HG02852 (cell line): ENCODE results near the gene SLC9A7.
"Not testable (repeated sequence)": the region's sequence is repeated elsewhere in the genome, so short reads cannot be mapped to it uniquely, and the experiment has no call there.

Experiments used
- ATAC-seq: cut with Tn5 transposase; IDR thresholded peaks from one replicate; pipeline ENCODE4 v1.9.1; 2021; ENCODE audit warnings: mild to moderate bottlenecking, moderate library complexity; ENCODE audit not compliant: unreplicated experiment

SLC9A7 gene

DNA sequence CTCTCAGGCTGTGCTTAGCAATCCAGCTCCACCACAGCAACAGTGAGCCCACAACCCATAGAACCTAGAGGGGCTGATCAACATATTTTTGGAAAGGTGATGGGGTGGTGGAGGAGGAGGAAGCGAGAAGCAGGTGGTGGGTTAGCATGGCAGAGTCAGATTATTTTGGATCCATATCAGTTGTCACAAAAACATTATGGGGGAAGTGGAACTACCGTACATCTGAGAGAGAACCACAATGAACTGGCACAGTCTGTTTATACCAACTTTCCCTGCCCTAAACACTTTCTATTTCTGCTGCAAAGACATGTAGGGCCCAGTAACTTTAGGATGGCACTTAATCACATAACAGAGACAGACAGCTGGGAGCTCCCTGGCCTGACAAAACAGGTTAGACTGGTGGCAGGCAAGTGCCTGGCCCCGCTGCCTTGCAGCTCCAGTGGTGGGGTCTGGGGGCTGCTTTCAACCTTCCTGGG is 4.3 kb downstream of the SLC9A7 start:
- ATAC-seq = no peak

GRCh38 chrX:46754036-46754435 is 4.9 kb downstream of the SLC9A7 start:
- no peak for ATAC-seq

- no peak for ATAC-seq
Observed at GRCh38 chrX:46750889-46751288, 8.0 kb downstream of the SLC9A7 start.

DNA sequence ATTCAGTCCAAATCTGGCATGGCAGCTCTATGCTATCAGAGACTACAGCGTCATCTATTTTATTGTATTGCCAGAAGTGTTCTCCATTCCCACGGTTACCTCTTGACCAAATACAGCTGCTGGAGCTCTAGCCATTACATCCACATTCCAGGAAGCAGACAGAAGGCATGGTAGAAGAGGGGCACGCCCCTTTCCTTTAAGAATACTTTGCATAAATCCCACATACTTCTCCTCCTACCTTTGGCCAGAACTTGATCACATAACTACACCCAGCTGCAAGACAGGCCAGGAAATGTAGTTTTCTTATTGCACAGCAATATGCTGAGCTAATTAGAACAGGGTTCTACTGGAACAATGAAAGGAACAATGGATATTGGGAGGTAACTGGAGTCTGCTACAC is 14.9 kb downstream of the SLC9A7 start:
- no peak for ATAC-seq

- ATAC-seq = no peak
Observed at GRCh38 chrX:46743046-46743445, 15.9 kb downstream of the SLC9A7 start.

GRCh38 chrX:46739736-46740135 is 19.2 kb downstream of the SLC9A7 start:
- no peak for ATAC-seq

DNA sequence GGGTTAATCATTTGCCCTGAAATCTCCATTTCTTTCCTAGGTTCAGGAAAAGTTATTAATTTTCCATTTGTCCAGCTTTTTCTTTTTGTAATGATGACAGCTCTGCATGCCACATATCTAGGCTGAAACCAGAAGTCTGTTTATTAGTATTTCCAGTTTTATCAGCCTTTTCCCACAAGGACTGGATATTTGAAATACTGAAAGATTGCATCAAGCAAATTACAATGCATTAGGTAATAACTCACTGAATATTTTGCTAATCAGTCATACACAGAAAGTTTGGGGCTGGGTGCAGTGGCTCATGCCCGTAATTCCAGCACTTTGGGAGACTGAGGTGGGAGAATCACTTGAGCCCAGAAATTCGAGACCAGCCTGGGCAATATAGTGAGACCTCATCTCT is 21.5 kb downstream of the SLC9A7 start:
- ATAC-seq = no peak

- ATAC-seq = no peak
Observed at GRCh38 chrX:46737041-46737440, 21.9 kb downstream of the SLC9A7 start.

DNA sequence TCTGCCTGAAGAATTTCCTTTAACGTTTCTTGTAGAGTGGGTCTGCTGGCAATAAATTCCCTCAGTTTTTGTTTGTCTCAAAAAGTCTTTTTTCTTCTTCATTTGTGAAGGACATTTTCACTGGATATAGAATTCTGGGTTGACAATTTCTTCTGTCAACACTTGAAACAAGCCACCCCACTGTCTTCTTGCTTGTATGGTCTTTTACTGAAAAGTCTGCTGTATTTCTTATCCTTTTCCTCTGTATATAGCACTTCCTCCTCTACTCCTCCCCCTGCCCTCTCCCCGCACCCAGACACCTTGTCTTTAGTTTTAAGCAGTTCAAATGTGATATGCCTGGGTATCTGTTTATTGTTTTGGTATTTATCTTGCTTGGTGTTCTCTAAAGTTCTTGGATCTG is 23.3 kb downstream of the SLC9A7 start:
- ATAC-seq = no peak

DNA sequence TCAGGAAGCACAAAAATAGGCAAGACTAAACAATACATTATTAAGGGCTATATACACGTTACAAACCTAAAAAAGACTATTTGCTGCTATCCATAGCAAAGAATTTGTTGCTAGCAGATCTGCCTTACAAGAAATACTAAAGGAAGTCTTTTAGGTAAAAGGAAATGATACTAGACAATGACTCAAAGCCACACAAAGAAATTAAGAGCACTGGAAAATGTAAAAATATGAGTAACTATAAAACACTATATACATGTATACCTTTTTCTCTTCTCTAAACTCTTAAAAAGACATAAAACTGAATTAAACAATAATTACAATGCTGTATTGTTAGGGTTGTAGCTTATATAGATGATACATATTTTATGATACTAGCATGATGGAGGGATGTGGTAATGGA is 25.7 kb downstream of the SLC9A7 start:
- no peak for ATAC-seq

DNA sequence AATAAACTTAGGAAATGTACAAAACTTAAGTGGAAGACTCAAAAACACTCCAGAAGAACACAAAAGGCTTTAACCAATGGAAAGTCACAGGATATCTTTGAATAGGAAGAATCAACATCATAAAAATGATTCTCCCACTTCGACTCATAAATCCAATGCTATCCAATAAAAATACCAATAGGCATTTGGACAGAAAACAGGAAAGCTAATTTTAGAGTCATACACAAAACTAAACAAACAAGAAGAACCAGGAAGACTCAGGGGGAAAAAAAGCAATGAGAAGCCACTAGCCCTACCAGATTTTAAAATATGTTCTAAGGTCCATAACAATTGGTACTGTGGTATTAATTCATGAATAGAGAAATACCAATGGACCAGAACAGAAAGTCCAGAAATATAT is 28.2 kb downstream of the SLC9A7 start:
- no peak for ATAC-seq

DNA sequence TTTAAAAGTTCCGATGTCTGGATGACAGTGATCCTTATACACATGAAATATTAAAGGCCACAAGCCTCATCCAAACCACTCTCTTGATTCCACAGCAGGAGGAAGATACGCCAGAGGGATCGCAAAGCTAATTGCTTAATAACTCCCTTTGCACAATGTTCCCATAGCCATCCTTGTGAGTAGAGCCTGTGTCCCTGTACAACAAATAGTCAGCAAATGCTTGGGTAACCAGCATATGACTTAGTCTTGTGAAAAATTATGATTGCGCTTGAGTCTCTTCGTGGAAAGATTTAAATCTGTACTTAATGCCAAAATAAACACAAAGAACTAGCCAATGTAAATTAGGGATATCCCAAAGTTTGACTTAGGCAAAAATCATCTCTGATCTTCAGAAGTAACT is 31.5 kb downstream of the SLC9A7 start:
- no peak for ATAC-seq

- not testable (repeated sequence) for ATAC-seq
Observed at GRCh38 chrX:46723569-46723927, 35.4 kb downstream of the SLC9A7 start.

- peak; percentile 40 for ATAC-seq
Observed at GRCh38 chrX:46722742-46723568, 36.0 kb downstream of the SLC9A7 start.

DNA sequence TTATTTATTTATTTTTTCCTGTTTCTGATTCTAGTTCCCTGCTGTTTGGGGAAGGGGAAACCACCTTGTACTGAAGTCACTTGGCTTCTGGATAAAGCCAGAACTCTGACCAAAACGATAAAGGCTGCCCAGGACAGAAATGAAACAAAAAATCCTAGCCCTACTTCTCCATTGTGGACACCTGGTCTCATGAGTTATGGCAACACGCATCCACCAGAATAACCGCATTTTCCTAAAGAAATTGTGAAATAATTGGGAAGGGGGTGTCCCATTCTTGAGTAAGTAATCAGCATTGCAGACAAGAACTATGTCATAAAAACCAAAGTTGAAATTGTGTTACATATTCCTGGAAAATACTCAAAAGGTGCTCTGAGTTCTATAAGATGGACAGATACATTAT is 42.1 kb downstream of the SLC9A7 start:
- no peak for ATAC-seq

DNA sequence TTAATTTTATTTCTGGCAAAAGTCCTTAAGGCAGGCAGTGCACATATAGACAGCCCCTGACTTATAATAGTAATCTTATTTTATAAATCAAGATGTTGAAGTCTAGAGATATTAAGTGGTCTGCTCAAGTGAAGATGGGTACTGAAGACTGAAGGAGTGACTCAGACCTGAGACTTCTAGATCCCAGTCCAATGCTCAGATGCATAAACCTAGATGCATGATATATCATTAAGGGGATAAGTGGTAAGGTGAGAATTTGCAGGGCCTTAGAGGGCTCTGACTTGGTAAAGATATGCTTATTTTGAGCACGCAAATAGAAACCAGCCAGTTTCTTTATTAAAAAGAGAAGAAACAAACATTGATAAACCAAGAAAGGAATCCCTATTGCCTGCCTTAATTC is 42.9 kb downstream of the SLC9A7 start:
- no peak for ATAC-seq

- ATAC-seq = no peak
Observed at GRCh38 chrX:46715530-46715929, 43.4 kb downstream of the SLC9A7 start.

GRCh38 chrX:46713672-46714490 is 45.0 kb downstream of the SLC9A7 start:
- peak; percentile 54 for ATAC-seq

- no peak for ATAC-seq
Observed at GRCh38 chrX:46712764-46713163, 46.2 kb downstream of the SLC9A7 start.

DNA sequence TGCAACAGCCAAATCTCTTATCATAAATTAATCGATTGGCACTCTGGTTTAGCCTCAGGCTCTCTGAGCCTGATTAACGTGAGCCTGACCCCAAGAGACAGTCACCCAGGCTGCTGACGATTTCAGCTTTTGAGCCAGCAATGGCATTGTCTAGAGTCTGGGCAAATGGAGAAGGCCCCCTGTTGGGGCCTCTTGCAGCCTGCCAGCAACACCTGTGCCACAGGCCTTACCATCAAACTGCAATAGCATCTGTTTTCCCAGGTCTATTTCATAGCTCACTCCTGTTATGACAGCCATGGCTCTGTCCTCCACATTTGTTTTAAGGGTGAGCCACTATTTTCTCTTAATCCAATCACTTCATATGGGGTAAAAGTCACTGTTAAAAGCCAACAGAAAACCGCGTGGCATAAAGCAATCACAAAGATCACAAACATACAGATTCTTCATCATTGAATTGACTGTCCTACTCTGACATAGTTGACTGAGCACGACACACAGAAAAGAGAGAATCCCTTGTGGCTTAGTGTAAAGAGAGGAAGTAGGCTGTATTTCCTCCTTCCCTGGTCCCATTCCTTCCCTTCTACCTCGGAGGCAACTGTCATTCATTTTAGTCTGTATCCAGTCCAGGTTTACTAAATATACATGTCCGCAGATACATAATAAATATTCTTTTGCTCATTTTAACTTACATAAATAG is 47.8 kb downstream of the SLC9A7 start:
- ATAC-seq = no peak

GRCh38 chrX:46710425-46710824 is 48.5 kb downstream of the SLC9A7 start:
- no peak for ATAC-seq
